Immature natural killer cell (primary cell): ENCODE data around the gene RET. TPM values are rescaled to one million over a fixed set of nuclear protein-coding genes. Genes with fewer than 3 reads are reported as not detected.

Experiments
- DNase-seq, 3 donors: peaks; one replicate each; pipeline ENCODE4 v3.0.0; 2022; ENCODE audit warnings: mixed read lengths in 1 of 3
- H3K27ac Mint-ChIP-seq, 6 donors: one replicate each; pipeline ENCODE4 v1.8.0; 2020; ENCODE audit warnings: mixed read lengths in 6 of 6, mild to moderate bottlenecking in 5 of 6, inconsistent platforms in 4 of 6, moderate library complexity in 3 of 6
- H3K27me3 Mint-ChIP-seq, 3 donors: one replicate each; pipeline ENCODE4 v1.8.0; 2020 to 2021; ENCODE audit warnings: low read depth in 3 of 3, mild to moderate bottlenecking in 3 of 3, mixed read lengths in 3 of 3, moderate library complexity in 3 of 3, inconsistent platforms in 1 of 3
- H3K36me3 Mint-ChIP-seq, 3 donors: one replicate each; pipeline ENCODE4 v1.8.0; 2020; ENCODE audit warnings: mixed read lengths in 3 of 3, inconsistent platforms in 2 of 3, mild to moderate bottlenecking in 2 of 3
- H3K4me1 Mint-ChIP-seq, 2 donors: one replicate each; pipeline ENCODE4 v1.8.0; 2020; ENCODE audit warnings: inconsistent platforms in 2 of 2, mild to moderate bottlenecking in 2 of 2, mixed read lengths in 2 of 2, moderate library complexity in 1 of 2
- H3K4me3 Mint-ChIP-seq, 5 donors: one replicate each; pipeline ENCODE4 v1.8.0; 2020; ENCODE audit warnings: mild to moderate bottlenecking in 5 of 5, mixed read lengths in 5 of 5, inconsistent platforms in 3 of 5, moderate library complexity in 3 of 5
- H3K9me3 Mint-ChIP-seq, 6 donors: one replicate each; pipeline ENCODE4 v1.8.0; 2020; ENCODE audit warnings: mild to moderate bottlenecking in 6 of 6, mixed read lengths in 6 of 6, inconsistent platforms in 4 of 6, moderate library complexity in 3 of 6
- polyA plus RNA-seq, 3 donors: library from polyadenylated mRNA; unstranded; fragments of 300-500 nt; fragmentation: Illumina TruSeq; gene quantifications; one replicate each; pipeline ENCODE4 v1.2.3, GENCODE V29; 2021

The RET gene
- polyA plus RNA-seq, 3 donors from 2014 or later, result 0.27 TPM; not detected in 2

- peaks cover 0 to 3% (median 0%) of the 10 kb centered on the region in 3 donors for H3K36me3 Mint-ChIP-seq
- H3K27ac Mint-ChIP-seq, result peak overlapping the region in 1 of 6 donors; percentile 18
- no peaks in the 10 kb centered on the region for H3K9me3 Mint-ChIP-seq
- H3K4me1 Mint-ChIP-seq, result peaks cover 40 to 75% of the 10 kb centered on the region in 2 donors
- H3K4me3 Mint-ChIP-seq, result no peak overlapping the region
- H3K27me3 Mint-ChIP-seq, result peaks cover 0 to 6% (median 6%) of the 10 kb centered on the region in 3 donors
- DNase-seq, result no peak
These were observed 55.0 kb downstream of the RET start for GRCh38 chr10:43131906-43132305.

- peak overlapping the region in 4 of 6 donors; percentile 24 to 85 (median 60) for H3K27ac Mint-ChIP-seq
- H3K4me1 Mint-ChIP-seq, result peaks cover 33 to 69% of the 10 kb centered on the region in 2 donors
- no peak overlapping the region for H3K4me3 Mint-ChIP-seq
- no peaks in the 10 kb centered on the region for H3K9me3 Mint-ChIP-seq
- peaks cover 0 to 3% (median 0%) of the 10 kb centered on the region in 3 donors for H3K36me3 Mint-ChIP-seq
- no peak for DNase-seq
- H3K27me3 Mint-ChIP-seq, result peaks cover 4 to 10% (median 9%) of the 10 kb centered on the region in 3 donors
These were observed 56.3 kb downstream of the RET start for GRCh38 chr10:43132867-43133787.

GRCh38 chr10:43134126-43134905, 57.4 kb downstream of the RET start:
- H3K27ac Mint-ChIP-seq, result peak overlapping the region in 4 of 6 donors; percentile 24 to 97 (median 58)
- no peaks in the 10 kb centered on the region for H3K9me3 Mint-ChIP-seq
- H3K27me3 Mint-ChIP-seq, result peaks cover 7 to 17% (median 17%) of the 10 kb centered on the region in 3 donors
- H3K4me3 Mint-ChIP-seq, result no peak overlapping the region
- H3K36me3 Mint-ChIP-seq, result peaks cover 0 to 3% (median 0%) of the 10 kb centered on the region in 3 donors
- H3K4me1 Mint-ChIP-seq, result peaks cover 29 to 65% of the 10 kb centered on the region in 2 donors
- DNase-seq, result no peak

- Mint-ChIP-seq H3K27ac (peak overlapping the region in 4 of 6 donors; percentile 22 to 97 (median 76)), H3K9me3 (no peaks in the 10 kb centered on the region), H3K27me3 (peaks cover 9 to 18% (median 17%) of the 10 kb centered on the region in 3 donors), H3K4me1 (peaks cover 32 to 65% of the 10 kb centered on the region in 2 donors), H3K4me3 (no peak overlapping the region), H3K36me3 (peaks cover 0 to 3% (median 0%) of the 10 kb centered on the region in 3 donors)
- DNase-seq, result no peak
These were observed 58.2 kb downstream of the RET start for GRCh38 chr10:43135064-43135463.

GRCh38 chr10:43135656-43136055, 58.8 kb downstream of the RET start:
- H3K4me1 Mint-ChIP-seq, result peaks cover 38 to 71% of the 10 kb centered on the region in 2 donors
- DNase-seq, result no peak
- H3K36me3 Mint-ChIP-seq, result peaks cover 0 to 3% (median 0%) of the 10 kb centered on the region in 3 donors
- H3K27me3 Mint-ChIP-seq, result peaks cover 9 to 18% (median 17%) of the 10 kb centered on the region in 3 donors
- no peaks in the 10 kb centered on the region for H3K9me3 Mint-ChIP-seq
- peak overlapping the region; percentile 55 to 95 (median 86) for H3K4me3 Mint-ChIP-seq
- H3K27ac Mint-ChIP-seq, result peak overlapping the region; percentile 95 to 98 (median 96)

GRCh38 chr10:43136432-43136831, 59.6 kb downstream of the RET start:
- H3K4me3 Mint-ChIP-seq, result peak overlapping the region; percentile 55 to 95 (median 86)
- peaks cover 0 to 3% (median 0%) of the 10 kb centered on the region in 3 donors for H3K36me3 Mint-ChIP-seq
- peaks cover 9 to 18% (median 17%) of the 10 kb centered on the region in 3 donors for H3K27me3 Mint-ChIP-seq
- H3K27ac Mint-ChIP-seq, result peak overlapping the region; percentile 95 to 98 (median 96)
- H3K4me1 Mint-ChIP-seq, result peaks cover 41 to 78% of the 10 kb centered on the region in 2 donors
- no peaks in the 10 kb centered on the region for H3K9me3 Mint-ChIP-seq
- DNase-seq, result no peak

- no peak for DNase-seq
- H3K36me3 Mint-ChIP-seq, result peaks cover 0 to 3% (median 0%) of the 10 kb centered on the region in 3 donors
- peak overlapping the region; percentile 95 to 98 (median 96) for H3K27ac Mint-ChIP-seq
- peaks cover 9 to 17% (median 17%) of the 10 kb centered on the region in 3 donors for H3K27me3 Mint-ChIP-seq
- H3K4me3 Mint-ChIP-seq, result peak overlapping the region; percentile 86 to 95 (median 93)
- peaks cover 45 to 85% of the 10 kb centered on the region in 2 donors for H3K4me1 Mint-ChIP-seq
- no peaks in the 10 kb centered on the region for H3K9me3 Mint-ChIP-seq
These were observed 60.3 kb downstream of the RET start for GRCh38 chr10:43136995-43137716.

- peaks cover 0 to 3% (median 0%) of the 10 kb centered on the region in 3 donors for H3K36me3 Mint-ChIP-seq
- H3K4me3 Mint-ChIP-seq, result peak overlapping the region; percentile 86 to 95 (median 93)
- no peaks in the 10 kb centered on the region for H3K9me3 Mint-ChIP-seq
- peaks cover 49 to 88% of the 10 kb centered on the region in 2 donors for H3K4me1 Mint-ChIP-seq
- H3K27me3 Mint-ChIP-seq, result peaks cover 9 to 18% (median 17%) of the 10 kb centered on the region in 3 donors
- peak overlapping the region; percentile 95 to 98 (median 96) for H3K27ac Mint-ChIP-seq
- peak; percentile 56 to 72 (median 61) for DNase-seq
These were observed 60.8 kb downstream of the RET start for GRCh38 chr10:43137717-43138020.

- H3K27me3 Mint-ChIP-seq, result peaks cover 9 to 18% (median 17%) of the 10 kb centered on the region in 3 donors
- H3K4me1 Mint-ChIP-seq, result peaks cover 52 to 88% of the 10 kb centered on the region in 2 donors
- peaks cover 0 to 3% (median 0%) of the 10 kb centered on the region in 3 donors for H3K36me3 Mint-ChIP-seq
- H3K9me3 Mint-ChIP-seq, result no peaks in the 10 kb centered on the region
- peak within 1 kb of the TSS; percentile 93 to 100 (median 95) for H3K4me3 Mint-ChIP-seq
- peak within 1 kb of the TSS; percentile 96 to 100 (median 98) for H3K27ac Mint-ChIP-seq
- peak; percentile 90 to 92 (median 90) for DNase-seq
These were observed 61.3 kb downstream of the RET start, which contains the start of gene CSGALNACT2 for GRCh38 chr10:43138021-43138756. TSS of gene CSGALNACT2 (plus strand) at chr10:43138445. CDS start at chr10:43155150, 16,705 bp downstream.

GRCh38 chr10:43138757-43139241, 61.9 kb downstream of the RET start:
- peaks cover 9 to 18% (median 17%) of the 10 kb centered on the region in 3 donors for H3K27me3 Mint-ChIP-seq
- H3K4me3 Mint-ChIP-seq, result peak overlapping the region; percentile 89 to 100 (median 93)
- peaks cover 0 to 3% (median 0%) of the 10 kb centered on the region in 3 donors for H3K36me3 Mint-ChIP-seq
- H3K9me3 Mint-ChIP-seq, result no peaks in the 10 kb centered on the region
- H3K4me1 Mint-ChIP-seq, result peaks cover 58 to 88% of the 10 kb centered on the region in 2 donors
- peak; percentile 65 to 71 (median 69) for DNase-seq
- H3K27ac Mint-ChIP-seq, result peak overlapping the region; percentile 96 to 100 (median 96)

GRCh38 chr10:43141421-43141820, 64.6 kb downstream of the RET start:
- H3K4me1 Mint-ChIP-seq, result peaks cover 74 to 89% of the 10 kb centered on the region in 2 donors

GRCh38 chr10:43145311-43145710, 68.4 kb downstream of the RET start:
- peaks cover 0 to 2% (median 0%) of the 10 kb centered on the region in 3 donors for H3K27me3 Mint-ChIP-seq
- H3K4me3 Mint-ChIP-seq, result no peak overlapping the region
- peaks cover 0 to 8% (median 0%) of the 10 kb centered on the region in 3 donors for H3K36me3 Mint-ChIP-seq
- peaks cover 72 to 94% of the 10 kb centered on the region in 2 donors for H3K4me1 Mint-ChIP-seq
- no peaks in the 10 kb centered on the region for H3K9me3 Mint-ChIP-seq
- no peak for DNase-seq
- H3K27ac Mint-ChIP-seq, result peak overlapping the region in 4 of 6 donors; percentile 7 to 81 (median 42)

More at GRCh38 chr10:43141421-43141820, 64.6 kb downstream of the RET start:
- DNase-seq, result no peak
- Mint-ChIP-seq H3K4me3 (peak overlapping the region in 2 of 5 donors; percentile 4 to 19), H3K27ac (peak overlapping the region; percentile 51 to 97 (median 66)), H3K36me3 (no peaks in the 10 kb centered on the region), H3K27me3 (peaks cover 9 to 18% (median 14%) of the 10 kb centered on the region in 3 donors), H3K9me3 (no peaks in the 10 kb centered on the region)
